HuH-7 (cell line): ENCODE measurements around the gene USP8.
"Not testable (repeated sequence)": the region's sequence is repeated elsewhere in the genome, so short reads cannot be mapped to it uniquely, and the experiment has no call there.

Experiments used
- DNase-seq: peaks from one replicate; pipeline ENCODE4 v3.0.0; 2011; ENCODE audit warnings: low spot score

The USP8 gene

GRCh38 chr15:50440932-50441331 lies 16.7 kb downstream of the USP8 start:
- DNase-seq = no peak

- DNase-seq = no peak
Observed at GRCh38 chr15:50452927-50453326, 28.7 kb downstream of the USP8 start.

- no peak for DNase-seq
Observed at GRCh38 chr15:50458348-50459112, 34.3 kb downstream of the USP8 start.

- no peak for DNase-seq
Observed at GRCh38 chr15:50463423-50464358, 39.5 kb downstream of the USP8 start.

GRCh38 chr15:50471072-50471471 lies 46.9 kb downstream of the USP8 start:
- no peak for DNase-seq

DNA sequence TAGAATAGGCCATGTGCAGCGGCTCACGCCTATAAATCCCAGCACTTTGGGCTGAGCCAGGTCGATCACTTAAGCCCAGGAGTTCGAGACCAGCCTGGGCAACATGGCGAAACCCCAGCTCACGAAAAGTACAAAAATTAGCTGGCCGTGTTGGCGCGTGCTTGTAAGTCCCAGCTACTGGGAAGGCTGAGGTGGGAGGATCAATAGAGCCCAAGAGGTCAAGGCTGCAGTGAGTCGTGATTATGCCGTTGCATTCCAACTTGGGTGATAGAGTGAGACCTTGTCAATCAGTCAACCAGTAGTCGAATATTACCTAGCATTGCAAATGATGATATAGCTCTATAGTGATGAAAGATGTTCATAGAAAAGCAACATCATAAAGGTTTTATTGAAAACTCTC lies 51.9 kb downstream of the USP8 start:
- no peak for DNase-seq

DNA sequence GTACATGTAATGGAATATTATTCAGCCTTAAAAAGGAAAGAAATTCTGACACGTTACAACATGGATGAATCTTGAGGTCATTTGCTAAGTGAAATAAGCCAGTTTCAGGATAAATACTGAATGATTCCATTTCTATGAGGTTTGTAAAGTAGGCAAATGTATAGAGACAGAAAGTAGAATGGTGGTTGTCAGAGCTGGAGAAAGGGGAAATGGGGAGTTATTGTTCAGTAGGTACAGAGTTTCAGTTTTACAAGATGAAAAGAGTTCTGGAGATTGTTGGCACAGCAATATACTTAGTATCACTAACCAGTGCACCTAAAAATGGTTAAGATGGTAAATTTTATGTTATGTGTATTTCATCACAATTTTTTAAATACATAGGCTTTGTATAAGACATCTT lies 60.6 kb downstream of the USP8 start:
- DNase-seq = no peak

GRCh38 chr15:50485389-50485788 lies 61.2 kb downstream of the USP8 start:
- DNase-seq = no peak

DNA sequence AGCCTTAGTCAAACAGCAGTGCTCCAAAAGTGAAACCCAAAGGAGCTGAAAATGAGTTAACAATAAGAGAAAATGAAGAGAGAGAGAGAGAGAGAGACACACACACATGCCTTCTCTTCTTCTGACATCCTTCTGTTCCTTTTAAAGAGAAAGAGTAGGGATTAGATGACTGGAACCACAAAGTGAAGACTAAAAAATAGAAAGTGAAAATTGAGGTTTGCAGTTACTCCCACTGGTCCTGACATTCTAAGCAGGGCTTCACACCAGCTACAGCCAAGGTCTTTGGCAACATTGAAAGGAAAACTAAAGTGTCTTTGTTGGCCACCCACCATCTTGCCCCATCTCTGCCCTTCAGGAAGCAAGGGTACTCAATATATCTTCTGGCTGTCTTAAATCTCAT lies 63.1 kb downstream of the USP8 start:
- no peak for DNase-seq

DNA sequence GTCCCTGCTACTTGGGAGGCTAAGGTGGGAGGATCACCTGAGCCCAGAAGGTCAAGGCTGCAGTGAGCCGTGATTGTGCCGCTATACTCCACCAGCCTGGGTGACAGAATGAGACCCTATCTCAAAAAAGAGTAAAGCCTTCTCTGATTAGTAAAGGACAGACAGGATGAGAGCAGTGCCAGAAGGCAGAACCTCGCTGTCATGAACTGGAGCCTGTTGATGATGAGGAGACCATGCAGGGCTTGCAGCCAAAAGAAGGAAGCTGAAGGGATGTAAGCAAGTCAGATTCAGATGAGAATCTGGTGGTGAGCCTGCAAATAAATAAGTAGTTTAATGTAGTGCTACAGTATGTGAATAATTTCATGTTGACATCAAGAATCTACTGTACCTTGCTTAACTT lies 69.4 kb downstream of the USP8 start:
- DNase-seq = no peak

DNA sequence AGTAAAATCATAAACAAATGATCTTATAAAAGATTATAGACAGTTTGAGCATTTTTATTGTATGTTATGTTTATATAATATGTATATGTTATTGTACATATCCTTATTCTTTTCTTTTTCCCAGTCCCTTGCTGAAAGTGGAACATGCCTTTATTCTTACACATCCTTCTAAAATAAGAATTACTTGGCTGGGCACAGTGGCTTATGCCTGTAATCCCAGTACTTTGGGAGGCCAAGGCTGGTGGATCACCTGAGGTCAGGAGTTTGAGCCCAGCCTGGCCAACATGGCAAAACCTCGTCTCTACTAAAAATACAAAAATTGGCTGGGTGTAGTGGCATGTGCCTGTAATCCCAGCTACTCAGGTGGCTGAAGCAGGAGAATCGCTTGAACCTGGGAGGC lies 70.3 kb downstream of the USP8 start:
- DNase-seq = not testable (repeated sequence)

GRCh38 chr15:50496692-50497091 lies 72.5 kb downstream of the USP8 start:
- DNase-seq = no peak

DNA sequence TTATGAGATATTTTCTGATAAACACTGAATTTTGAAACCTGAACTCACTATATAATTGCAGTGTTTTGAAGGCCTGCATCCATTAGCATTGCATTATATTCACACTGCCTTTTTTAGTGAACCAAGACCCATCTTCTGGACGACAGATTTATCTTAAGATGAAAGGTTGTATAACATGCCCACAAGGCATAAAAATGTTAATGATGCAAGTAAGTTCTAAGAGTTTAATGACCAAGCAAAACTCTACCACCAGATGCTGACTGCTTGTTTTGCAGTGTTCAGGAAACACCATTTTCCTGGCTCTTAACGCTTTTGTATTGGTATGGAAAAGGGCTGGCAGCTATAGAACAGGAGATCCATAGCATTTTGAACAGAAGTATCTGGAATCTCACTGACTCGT lies 76.1 kb downstream of the USP8 start:
- no peak for DNase-seq

DNA sequence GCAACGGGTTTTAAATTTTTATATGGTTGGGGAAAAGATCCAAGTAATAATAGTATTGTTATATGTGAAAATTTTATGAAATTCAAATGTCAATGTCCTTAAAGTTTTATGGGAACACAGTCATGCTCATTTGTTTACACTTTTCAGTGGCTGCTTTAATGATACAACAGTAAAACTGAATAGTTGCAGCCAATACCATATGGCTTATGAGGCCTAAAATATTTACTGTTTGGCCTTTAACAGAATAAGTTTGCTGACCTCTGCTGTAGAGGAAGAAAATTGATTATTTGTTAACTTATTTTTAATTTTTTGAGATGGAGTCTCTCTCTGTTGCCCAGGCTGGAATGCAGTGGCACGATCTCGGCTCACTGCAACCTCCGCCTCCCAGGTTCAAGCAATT lies 77.6 kb downstream of the USP8 start:
- DNase-seq = no peak

DNA sequence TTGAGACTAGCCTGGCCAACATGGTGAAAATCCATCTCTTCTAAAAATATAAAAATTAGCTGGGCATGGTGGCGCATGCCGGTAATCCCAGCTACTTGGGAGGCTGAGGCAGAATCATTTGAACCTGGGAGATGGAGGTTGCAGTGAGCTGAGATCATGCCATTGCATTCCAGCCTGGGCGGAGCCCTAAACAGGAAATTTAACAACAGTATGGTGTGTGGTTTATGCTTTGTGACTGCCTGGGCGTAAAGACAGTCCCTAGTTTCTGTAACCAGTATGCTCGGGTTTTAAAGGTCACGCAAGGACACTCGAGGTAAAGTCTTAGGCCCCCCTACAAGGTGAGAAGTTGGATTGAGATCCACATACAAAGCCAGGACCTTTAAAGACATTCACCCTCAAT lies 78.9 kb downstream of the USP8 start:
- no peak for DNase-seq

DNA sequence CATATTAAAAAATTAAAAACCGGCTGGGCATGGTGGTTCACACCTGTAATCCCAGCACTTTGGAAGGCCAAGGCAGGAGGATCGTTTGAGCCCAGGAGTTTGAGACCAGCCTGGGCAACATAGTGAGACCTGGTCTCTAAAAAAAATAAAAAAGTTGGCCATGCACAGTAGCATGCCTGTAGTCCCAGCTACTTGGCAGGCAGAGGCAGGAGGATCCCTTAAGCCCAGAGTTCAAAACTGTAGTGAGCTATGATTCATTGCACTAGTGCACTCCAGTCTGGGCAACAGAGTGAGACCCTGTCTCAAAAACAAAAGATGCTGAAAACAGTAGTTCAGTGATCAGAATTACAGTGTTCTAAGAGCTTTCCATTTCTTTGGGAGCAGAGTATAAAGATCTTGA lies 81.5 kb downstream of the USP8 start:
- not testable (repeated sequence) for DNase-seq

DNA sequence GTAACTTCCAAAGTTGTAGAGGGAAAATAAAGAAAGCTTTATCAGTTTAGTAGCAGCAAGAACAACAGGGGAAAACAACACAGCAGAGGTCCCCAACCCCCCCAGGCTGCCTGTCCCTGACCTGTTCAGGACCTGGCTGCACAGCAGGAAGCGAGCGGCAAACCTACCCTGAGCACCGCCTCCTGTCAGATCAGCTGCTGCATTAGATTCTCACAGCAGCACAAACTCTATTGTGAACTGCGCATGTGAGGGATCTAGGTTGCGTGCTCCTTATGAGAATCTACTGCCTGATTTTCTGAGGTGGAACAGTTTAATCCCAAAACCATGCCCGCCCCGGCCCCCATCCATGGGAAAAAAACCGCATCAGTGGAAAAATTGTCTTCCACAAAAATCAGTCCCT lies 81.9 kb downstream of the USP8 start:
- DNase-seq = no peak

DNA sequence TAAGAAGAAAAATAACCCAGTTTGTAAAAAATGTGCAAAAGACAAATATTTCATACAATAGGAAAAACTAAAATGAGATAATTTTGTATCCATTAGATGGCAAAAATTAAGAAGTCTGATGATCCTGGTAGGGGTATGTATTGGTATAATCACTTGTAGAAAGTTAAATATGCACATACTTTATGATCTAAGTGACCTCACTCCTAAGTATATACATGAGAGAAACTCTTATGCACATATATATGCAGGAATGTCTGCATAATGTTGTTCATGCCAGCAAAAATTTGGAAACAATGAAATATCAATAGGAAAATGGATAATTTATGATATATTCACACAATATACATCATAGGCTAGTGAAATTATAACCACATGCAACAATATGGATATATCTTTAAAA lies 88.8 kb downstream of the USP8 start:
- DNase-seq = no peak

- no peak for DNase-seq
Observed at GRCh38 chr15:50519740-50520425, 95.7 kb downstream of the USP8 start.

DNA sequence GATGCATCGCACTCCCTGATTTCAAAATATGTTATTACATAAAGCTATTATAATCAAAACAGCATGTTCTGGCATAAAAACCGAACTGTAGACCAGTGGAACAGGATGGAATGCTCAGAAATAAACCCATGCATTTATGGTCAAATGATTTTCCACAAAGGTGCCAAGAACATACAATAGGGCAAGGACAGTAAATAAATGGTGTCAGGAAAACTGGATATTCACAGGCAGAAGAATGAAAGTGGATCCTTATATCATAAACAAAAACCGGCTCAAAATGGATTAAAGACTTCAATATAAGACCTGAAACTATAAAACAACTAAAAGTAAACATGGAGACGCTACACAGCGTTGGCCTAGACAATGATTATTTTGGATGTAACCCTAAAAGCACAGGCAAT lies 99.6 kb downstream of the USP8 start:
- DNase-seq = no peak

GRCh38 chr15:50531163-50531562 lies 107.0 kb downstream of the USP8 start:
- DNase-seq = no peak

GRCh38 chr15:50531766-50532165 lies 107.6 kb downstream of the USP8 start:
- no peak for DNase-seq

DNA sequence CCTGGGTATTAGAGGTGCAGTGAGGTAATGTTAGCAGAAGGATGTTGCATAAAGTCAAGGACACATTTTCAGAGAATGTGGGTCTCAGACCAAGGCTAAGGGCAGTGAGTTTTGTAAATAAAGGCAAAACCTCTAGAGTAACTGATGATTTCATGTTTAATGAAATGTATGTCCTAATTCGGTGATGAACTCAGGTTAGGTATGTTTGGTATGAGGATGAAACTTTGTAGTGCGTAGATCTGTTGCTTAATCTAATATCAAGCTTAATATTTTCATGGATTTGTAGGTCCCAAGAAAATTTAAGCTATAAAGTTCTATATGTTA lies 118.6 kb downstream of the USP8 start:
- DNase-seq = no peak
